ENCODE measurements around the gene HTR2B. TPM values are rescaled to one million over a fixed set of nuclear protein-coding genes. Genes with fewer than 3 reads are reported as not detected.

HTR2B gene
- total RNA-seq, 4 donors from 2014 or later = 0.20 to 0.60 (median 0.42) TPM; not detected in 1

DNA sequence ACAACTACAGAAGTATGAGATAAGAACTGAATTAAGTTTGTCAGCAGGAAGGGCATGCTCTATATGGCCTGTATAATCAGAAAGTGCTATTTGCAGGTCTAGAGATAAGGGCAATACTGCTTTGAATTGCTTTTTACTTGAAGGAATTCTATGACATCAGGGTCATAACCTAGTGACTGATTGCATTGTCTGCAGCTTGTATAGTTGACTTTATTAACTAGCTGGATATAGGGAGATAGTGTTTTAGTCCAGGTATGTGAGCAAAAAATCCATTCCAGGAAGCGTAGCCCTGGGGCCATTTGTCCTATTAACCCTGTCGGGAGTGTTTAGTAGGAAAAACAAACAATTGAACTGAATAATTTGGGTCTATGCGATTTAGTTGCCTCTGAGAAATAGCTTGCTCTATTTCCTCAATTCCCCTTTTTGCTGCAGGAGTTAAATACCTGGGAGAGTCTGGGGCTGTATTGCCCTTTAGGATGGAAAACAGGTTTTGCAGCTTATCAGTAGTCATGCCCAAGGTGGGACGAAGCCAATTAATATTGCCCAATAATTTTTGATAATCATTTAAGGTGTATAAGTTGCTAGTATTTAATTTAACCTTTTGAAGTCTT is 30.0 kb downstream of the HTR2B start:
- WGBS, 2 donors = 84 to 91% methylated on average over 4 of the region's 4 CpGs
- no peak overlapping the region for H3K4me3 ChIP-seq
- H3K9me3 ChIP-seq = peaks cover 0 to 20% (median 5%) of the 10 kb centered on the region in 4 donors
- DNase-seq (ENCODE audit: low spot score in 2 of 2) = no peak
- peaks cover 0 to 83% (median 0%) of the 10 kb centered on the region in 3 donors for H3K36me3 ChIP-seq
- H3K4me1 ChIP-seq = no peaks in the 10 kb centered on the region
- no peaks in the 10 kb centered on the region for H3K27me3 ChIP-seq
- TF ChIP-seq, protein P1, sequence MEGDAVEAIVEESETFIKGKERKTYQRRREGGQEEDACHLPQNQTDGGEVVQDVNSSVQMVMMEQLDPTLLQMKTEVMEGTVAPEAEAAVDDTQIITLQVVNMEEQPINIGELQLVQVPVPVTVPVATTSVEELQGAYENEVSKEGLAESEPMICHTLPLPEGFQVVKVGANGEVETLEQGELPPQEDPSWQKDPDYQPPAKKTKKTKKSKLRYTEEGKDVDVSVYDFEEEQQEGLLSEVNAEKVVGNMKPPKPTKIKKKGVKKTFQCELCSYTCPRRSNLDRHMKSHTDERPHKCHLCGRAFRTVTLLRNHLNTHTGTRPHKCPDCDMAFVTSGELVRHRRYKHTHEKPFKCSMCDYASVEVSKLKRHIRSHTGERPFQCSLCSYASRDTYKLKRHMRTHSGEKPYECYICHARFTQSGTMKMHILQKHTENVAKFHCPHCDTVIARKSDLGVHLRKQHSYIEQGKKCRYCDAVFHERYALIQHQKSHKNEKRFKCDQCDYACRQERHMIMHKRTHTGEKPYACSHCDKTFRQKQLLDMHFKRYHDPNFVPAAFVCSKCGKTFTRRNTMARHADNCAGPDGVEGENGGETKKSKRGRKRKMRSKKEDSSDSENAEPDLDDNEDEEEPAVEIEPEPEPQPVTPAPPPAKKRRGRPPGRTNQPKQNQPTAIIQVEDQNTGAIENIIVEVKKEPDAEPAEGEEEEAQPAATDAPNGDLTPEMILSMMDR (IDR thresholded peaks at IDR 0.05) = no peak
- no peak for TF ChIP-seq POLR2A (IDR thresholded peaks at IDR 0.05)
- no peak overlapping the region for H3K27ac ChIP-seq

DNA sequence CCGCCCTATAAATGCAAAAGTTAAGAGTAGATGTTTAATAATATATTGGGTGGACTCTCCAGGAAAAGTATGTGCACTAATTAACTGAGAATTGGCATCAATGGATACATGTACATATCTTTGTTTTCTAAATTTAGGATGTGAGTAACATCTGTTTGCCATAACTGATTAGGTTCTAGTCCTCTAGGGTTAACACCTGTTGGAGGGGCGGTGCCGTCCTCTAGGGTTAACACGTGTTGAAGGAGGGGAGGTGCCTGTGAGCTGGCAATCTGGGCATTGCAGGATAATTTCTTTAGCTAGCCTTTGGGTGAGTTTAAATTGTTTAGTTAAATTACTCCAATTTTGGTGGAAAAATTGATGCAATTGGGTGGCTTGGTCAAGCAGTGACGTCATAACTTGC is 30.9 kb downstream of the HTR2B start:
- 83 to 90% methylated on average over 5 of the region's 5 CpGs for WGBS, 2 donors
- Histone ChIP-seq H3K9me3 (peaks cover 0 to 11% (median 2%) of the 10 kb centered on the region in 4 donors), H3K4me1 (no peaks in the 10 kb centered on the region), H3K27ac (peak overlapping the region in 1 of 4 donors; percentile 6), H3K36me3 (peaks cover 0 to 83% (median 0%) of the 10 kb centered on the region in 3 donors), H3K4me3 (no peak overlapping the region), H3K27me3 (no peaks in the 10 kb centered on the region)
- TF ChIP-seq, protein P1 (IDR thresholded peaks at IDR 0.05) = no peak
- no peak for TF ChIP-seq POLR2A (IDR thresholded peaks at IDR 0.05)
- no peak for TF ChIP-seq EP300 (IDR thresholded peaks at IDR 0.05)
- DNase-seq (ENCODE audit: low spot score in 2 of 2) = no peak

DNA sequence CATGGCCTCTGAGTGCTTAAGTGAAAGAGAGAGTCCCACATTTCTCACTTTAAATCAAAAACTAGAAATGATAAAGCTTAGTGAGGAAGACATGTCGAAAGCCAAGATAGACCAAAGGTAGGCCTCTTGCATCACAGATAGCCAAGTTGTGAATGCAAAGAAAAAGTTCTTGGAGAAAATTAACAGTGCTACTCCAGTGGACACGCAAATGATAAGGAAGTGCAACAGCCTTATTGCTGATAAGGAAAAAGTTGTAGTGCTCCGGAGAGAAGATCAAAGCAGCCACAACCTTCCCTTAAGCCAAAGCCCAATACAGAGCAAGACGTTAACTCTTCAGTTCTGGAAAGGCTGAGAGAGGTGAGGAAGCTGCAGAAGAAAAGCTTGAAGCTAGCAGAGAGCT is 36.1 kb downstream of the HTR2B start:
- WGBS, 2 donors = 81 to 82% methylated on average over 4 of the region's 4 CpGs
- Histone ChIP-seq H3K27me3 (no peaks in the 10 kb centered on the region), H3K36me3 (peaks cover 4 to 86% (median 7%) of the 10 kb centered on the region in 3 donors), H3K27ac (no peak overlapping the region), H3K4me3 (no peak overlapping the region), H3K9me3 (no peaks in the 10 kb centered on the region), H3K4me1 (no peaks in the 10 kb centered on the region)
- TF ChIP-seq EP300 (IDR thresholded peaks at IDR 0.05) (no peak), POLR2A (IDR thresholded peaks at IDR 0.05) (no peak)
- TF ChIP-seq, protein P1 (IDR thresholded peaks at IDR 0.05) = no peak
- no peak for DNase-seq (ENCODE audit: low spot score in 2 of 2)

DNA sequence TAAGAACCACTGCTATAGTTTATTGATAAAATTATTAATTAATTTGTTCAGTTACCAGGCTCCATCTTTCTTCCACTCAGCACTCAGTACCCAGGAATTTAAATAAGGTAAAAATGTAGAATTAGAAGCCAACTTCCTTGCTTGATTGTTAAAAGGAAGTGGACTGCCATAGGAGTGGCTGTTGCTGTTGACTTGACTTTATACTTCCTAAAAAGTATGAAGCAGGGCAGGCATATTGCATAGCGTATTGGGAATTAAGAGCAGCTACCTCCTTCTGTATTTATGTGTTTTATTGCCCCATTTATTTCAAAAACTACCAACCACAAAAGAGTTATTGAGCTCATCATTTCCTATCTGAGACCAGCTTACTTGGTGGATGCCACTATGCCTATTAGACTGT is 40.3 kb downstream of the HTR2B start:
- TF ChIP-seq, protein P1 (IDR thresholded peaks at IDR 0.05) = no peak
- TF ChIP-seq POLR2A (IDR thresholded peaks at IDR 0.05) (no peak), EP300 (IDR thresholded peaks at IDR 0.05) (no peak)
- peaks cover 6 to 100% (median 28%) of the 10 kb centered on the region in 3 donors for H3K36me3 ChIP-seq
- no peaks in the 10 kb centered on the region for H3K27me3 ChIP-seq

DNA sequence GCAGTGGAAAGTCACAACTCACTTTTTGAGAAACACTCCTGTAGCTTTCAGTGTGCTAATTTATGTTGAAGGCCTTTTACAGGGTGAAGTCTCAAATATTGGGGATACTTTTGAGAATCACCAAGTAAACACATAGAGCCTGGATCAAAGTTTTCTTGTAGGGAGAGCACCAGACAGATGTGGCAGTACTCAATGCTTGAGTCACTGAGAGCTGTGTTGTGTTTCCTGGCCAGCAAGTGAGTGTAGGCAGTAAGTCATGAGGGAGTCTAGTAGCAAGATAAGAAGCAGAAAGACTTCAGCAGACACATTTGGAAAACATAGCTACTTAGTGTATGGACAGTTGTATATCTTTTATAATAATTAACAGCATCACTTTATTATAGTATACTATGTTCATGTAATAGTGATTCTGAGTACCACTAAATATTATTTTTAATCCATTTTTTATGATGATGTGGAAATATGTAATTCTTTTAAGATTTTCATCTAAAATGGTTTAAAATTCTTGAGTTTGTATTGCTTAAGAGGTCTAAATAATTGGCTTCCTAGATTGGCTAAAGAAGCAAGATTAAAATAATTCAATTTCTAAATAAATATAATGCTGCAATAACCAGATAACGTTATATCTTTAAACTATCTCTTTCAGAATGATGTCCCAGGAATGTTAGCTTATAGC is 55.3 kb downstream of the HTR2B start:
- peaks cover 0 to 88% (median 4%) of the 10 kb centered on the region in 3 donors for H3K36me3 ChIP-seq
- no peak overlapping the region for H3K27ac ChIP-seq
- DNase-seq (ENCODE audit: low spot score in 2 of 2) = no peak
- WGBS, 2 donors = 94% methylated on average over 1 of the region's 1 CpG
- no peak overlapping the region for H3K4me3 ChIP-seq
- H3K4me1 ChIP-seq = no peaks in the 10 kb centered on the region
- TF ChIP-seq EP300 (IDR thresholded peaks at IDR 0.05) = no peak
- TF ChIP-seq, protein P1 (IDR thresholded peaks at IDR 0.05) = no peak
- H3K27me3 ChIP-seq = no peaks in the 10 kb centered on the region
- no peaks in the 10 kb centered on the region for H3K9me3 ChIP-seq

More for the DNA sequence above, 40.3 kb downstream of the HTR2B start:
- no peak overlapping the region for H3K27ac ChIP-seq
- no peaks in the 10 kb centered on the region for H3K4me1 ChIP-seq
- no peak for DNase-seq (ENCODE audit: low spot score in 2 of 2)
- WGBS, 2 donors = 90 to 94% methylated on average over 1 of the region's 1 CpG
- no peak overlapping the region for H3K4me3 ChIP-seq
- no peaks in the 10 kb centered on the region for H3K9me3 ChIP-seq

Measured in tibial nerve (tissue), 4 donors.